VCaP (cell line): Measurements from ENCODE around the gene PPP6R2.
A peak's percentile ranks its signal among the peaks of the same experiment; 100 is the strongest.
"Not testable (repeated sequence)": the region's sequence is repeated elsewhere in the genome, so short reads cannot be mapped to it uniquely, and the experiment has no call there.

Experiments used
- H3K27ac ChIP-seq: fragments of 450-650 bp; 2 replicates; pipeline ENCODE4 v1.5.1; 2017
- CTCF ChIP-seq: fragments of 450-650 bp; conservative IDR thresholded peaks from 2 replicates; pipeline ENCODE4 v1.5.1; 2017; ENCODE audit warnings: mild to moderate bottlenecking, moderate library complexity

The PPP6R2 gene

GRCh38 chr22:50403701-50404101 lies 60.6 kb downstream of the PPP6R2 start:
- no peak for TF ChIP-seq CTCF
- peak overlapping the region; percentile 25; the same call in 1 of the 2 replicates for H3K27ac ChIP-seq

- no peak overlapping the region for H3K27ac ChIP-seq
- TF ChIP-seq CTCF, result no peak
Observed at GRCh38 chr22:50406416-50407170, 63.5 kb downstream of the PPP6R2 start.

- no peak for TF ChIP-seq CTCF
- no peak overlapping the region for H3K27ac ChIP-seq
Observed at GRCh38 chr22:50408311-50408710, 65.2 kb downstream of the PPP6R2 start.

- not testable (repeated sequence) for H3K27ac ChIP-seq
Observed at GRCh38 chr22:50408954-50409353, 65.8 kb downstream of the PPP6R2 start.

- TF ChIP-seq CTCF, result no peak
- no peak overlapping the region for H3K27ac ChIP-seq
Observed at GRCh38 chr22:50414476-50415248, 71.5 kb downstream of the PPP6R2 start.

GRCh38 chr22:50415426-50415825 lies 72.3 kb downstream of the PPP6R2 start:
- no peak for TF ChIP-seq CTCF
- no peak overlapping the region for H3K27ac ChIP-seq

- no peak overlapping the region for H3K27ac ChIP-seq
- no peak for TF ChIP-seq CTCF
Observed at GRCh38 chr22:50416996-50417395, 73.9 kb downstream of the PPP6R2 start.
